Left renal cortex interstitium (tissue), 4 donors: ENCODE measurements around the gene ABCF3. TPM values are rescaled to one million over a fixed set of nuclear protein-coding genes. Genes with fewer than 3 reads are reported as not detected.

Source experiments
- polyA plus RNA-seq, 4 donors: library from polyadenylated mRNA; unstranded; fragments of 120-200 nt; gene quantifications; one replicate each; pipeline ENCODE4 v1.2.1, GENCODE V29; 2013; ENCODE audit not compliant: insufficient read length in 4 of 4

The ABCF3 gene
- polyA plus RNA-seq, 4 donors: 52.0 to 70.9 (median 65.5) TPM

Other genes starting within 250 kb of the ABCF3 start
- gene ABCC5, start 168.3 kb upstream of the ABCF3 start, polyA plus RNA-seq: 10 to 100 TPM; 36.9 to 75.1 (median 60.8) TPM
- gene HTR3D, start 154.5 kb upstream of the ABCF3 start, polyA plus RNA-seq: not detected
- not detected for gene HTR3C, start 133.2 kb upstream of the ABCF3 start, polyA plus RNA-seq
- gene HTR3E, start 89.1 kb upstream of the ABCF3 start, polyA plus RNA-seq: not detected
- gene EIF2B5, start 50.8 kb upstream of the ABCF3 start, polyA plus RNA-seq: 10 to 100 TPM; 42.7 to 57.6 (median 52.9) TPM
- gene DVL3, start 30.8 kb upstream of the ABCF3 start, polyA plus RNA-seq: 100 to 1,000 TPM in 1 of 4 donors, 10 to 100 TPM in 3; 61.3 to 108 (median 82.1) TPM
- 100 to 1,000 TPM; 337 to 397 (median 345) TPM for gene AP2M1, start 11.3 kb upstream of the ABCF3 start, polyA plus RNA-seq
- 1 to 10 TPM; 1.8 to 2.8 (median 2.2) TPM for gene VWA5B2, start 43.4 kb downstream of the ABCF3 start, polyA plus RNA-seq
- 10 to 100 TPM; 29.1 to 40.4 (median 34.3) TPM for gene ALG3, start 62.8 kb downstream of the ABCF3 start, polyA plus RNA-seq
- gene EEF1AKMT4, start 63.5 kb downstream of the ABCF3 start, polyA plus RNA-seq: 1 to 10 TPM; 2.3 to 3.8 (median 2.8) TPM
- under 1 TPM; 0.13 to 0.36 (median 0.22) TPM for gene CAMK2N2, start 75.4 kb downstream of the ABCF3 start, polyA plus RNA-seq
- under 1 TPM in 2 of 4 donors, not detected in 2; 0.08 to 0.14 TPM for gene ECE2, start 89.8 kb downstream of the ABCF3 start, polyA plus RNA-seq
- gene PSMD2, start 113.0 kb downstream of the ABCF3 start, polyA plus RNA-seq: 100 to 1,000 TPM; 211 to 228 (median 220) TPM
- gene EIF4G1, start 128.4 kb downstream of the ABCF3 start, polyA plus RNA-seq: 100 to 1,000 TPM; 161 to 227 (median 197) TPM
- 10 to 100 TPM in 3 of 4 donors, 1 to 10 TPM in 1; 9.7 to 15.8 (median 13.0) TPM for gene FAM131A, start 151.4 kb downstream of the ABCF3 start, polyA plus RNA-seq
- gene CLCN2, start 175.4 kb downstream of the ABCF3 start, polyA plus RNA-seq: 10 to 100 TPM; 10.2 to 16.3 (median 13.3) TPM
- gene POLR2H, start 175.5 kb downstream of the ABCF3 start, polyA plus RNA-seq: 100 to 1,000 TPM in 2 of 4 donors, 10 to 100 TPM in 2; 81.9 to 120 (median 101) TPM
- 1 to 10 TPM; 2.0 to 2.7 (median 2.5) TPM for gene THPO, start 192.0 kb downstream of the ABCF3 start, polyA plus RNA-seq
- gene CHRD, start 193.9 kb downstream of the ABCF3 start, polyA plus RNA-seq: 10 to 100 TPM; 12.8 to 17.3 (median 14.1) TPM